K562 (cell line): ENCODE results near the gene LRRC70. TPM values are rescaled to one million over a fixed set of nuclear protein-coding genes. Genes with fewer than 3 reads are reported as not detected.

Experiments
- CREBBP ChIP-seq: IDR thresholded peaks from one replicate; pipeline ENCODE4 v1.6.1; 2012; ENCODE audit warnings: low read depth, mild to moderate bottlenecking, control low read depth, inconsistent platforms, low read length
- FOS ChIP-seq: IDR thresholded peaks from 3 replicates; pipeline ENCODE4 v1.6.1; 2011; ENCODE audit not compliant: insufficient read length; ENCODE audit errors: extremely low read depth
- KAT7 ChIP-seq: sonication (generic); formaldehyde crosslinking; IDR thresholded peaks from 2 replicates; pipeline ENCODE4 v1.8.0; 2022; ENCODE audit warnings: missing genetic modification reagents, mild to moderate bottlenecking, borderline replicate concordance
- KHSRP ChIP-seq: fragments of 450-650 bp; IDR thresholded peaks from 2 replicates; pipeline ENCODE4 v1.6.1; 2017
- LCOR ChIP-seq: sonication (generic); formaldehyde crosslinking; IDR thresholded peaks from 2 replicates; pipeline ENCODE4 v1.8.0; 2022; ENCODE audit warnings: mild to moderate bottlenecking, missing genetic modification reagents
- PML ChIP-seq: IDR thresholded peaks from 2 replicates; pipeline ENCODE4 v1.6.1; 2012; ENCODE audit warnings: low read length, inconsistent platforms
- POLR2AphosphoS2 ChIP-seq: IDR thresholded peaks from 2 replicates; pipeline ENCODE4 v1.6.1; 2012; ENCODE audit warnings: low read length, improper control_type of control experiment
- POLR2AphosphoS5 ChIP-seq: IDR thresholded peaks from 2 replicates; pipeline ENCODE4 v1.6.1; 2011; ENCODE audit warnings: mild to moderate bottlenecking, low read depth, low read length, moderate library complexity; ENCODE audit not compliant: control insufficient read depth, insufficient read depth
- PRDM10 ChIP-seq: fragments of 450-650 bp; IDR thresholded peaks from 2 replicates; pipeline ENCODE4 v1.6.1; 2018; ENCODE audit not compliant: partially characterized antibody
- RBM17 ChIP-seq: fragments of 200-400 bp; formaldehyde crosslinking; IDR thresholded peaks from 2 replicates; pipeline ENCODE4 v1.6.1; 2017; ENCODE audit warnings: low read depth, mild to moderate bottlenecking, low read length, borderline replicate concordance
- RNF219 ChIP-seq: fragments of 250-450 bp; sonication (Bioruptor Pico); IDR thresholded peaks from 2 replicates; pipeline ENCODE4 v1.5.0; 2022; ENCODE audit warnings: mild to moderate bottlenecking
- SIRT6 ChIP-seq: IDR thresholded peaks from one replicate; pipeline ENCODE4 v1.6.1; 2012; ENCODE audit warnings: low read depth, mild to moderate bottlenecking, control low read depth, inconsistent platforms, low read length, moderate library complexity
- STAT5A ChIP-seq: IDR thresholded peaks from 2 replicates; pipeline ENCODE4 v1.6.1; 2012; ENCODE audit warnings: low read length, inconsistent platforms, borderline replicate concordance
- TEAD4 ChIP-seq, 2 experiments: sonication (generic) in 1 of 2; formaldehyde crosslinking in 1 of 2; IDR thresholded peaks; 2 replicates each; pipeline versions ENCODE4 v1.6.1 to v1.8.0; 2012 to 2022; ENCODE audit warnings: borderline replicate concordance in 1 of 2, inconsistent platforms in 1 of 2, low read length in 1 of 2, mild to moderate bottlenecking in 1 of 2, missing genetic modification reagents in 1 of 2
- TRIM24 ChIP-seq, 2 experiments: fragments of 450-650 bp; IDR thresholded peaks; 2 replicates each; pipeline ENCODE4 v1.6.1; 2016
- U2AF1 ChIP-seq: fragments of 200-400 bp; formaldehyde crosslinking; optimal IDR thresholded peaks from 2 replicates; pipeline ENCODE3; 2017; ENCODE audit warnings: mild to moderate bottlenecking, low read depth, low read length, moderate library complexity
- ZBTB17 ChIP-seq: fragments of 450-650 bp; formaldehyde crosslinking; IDR thresholded peaks from 2 replicates; pipeline ENCODE4 v1.4.0; 2020; ENCODE audit warnings: mild to moderate bottlenecking
- ZBTB7A ChIP-seq: IDR thresholded peaks from 2 replicates; pipeline ENCODE4 v1.6.1; 2011; ENCODE audit warnings: low read depth, mild to moderate bottlenecking, low read length, moderate library complexity, borderline replicate concordance; ENCODE audit not compliant: control insufficient read depth
- ZC3H4 ChIP-seq: sonication (generic); formaldehyde crosslinking; IDR thresholded peaks from 2 replicates; pipeline ENCODE4 v1.9.0; 2021; ENCODE audit warnings: missing genetic modification reagents, borderline replicate concordance
- ZFP36 ChIP-seq: fragments of 150-350 bp; IDR thresholded peaks from 2 replicates; pipeline ENCODE4 v1.6.1; 2018; ENCODE audit warnings: low read length, low read depth; ENCODE audit not compliant: partially characterized antibody
- ZNF444 ChIP-seq: fragments of 250-450 bp; sonication (Bioruptor Pico); IDR thresholded peaks from 2 replicates; pipeline ENCODE4 v1.4.0; 2020; ENCODE audit warnings: mild to moderate bottlenecking, moderate library complexity
- ZNF668 ChIP-seq: fragments of 250-450 bp; sonication (Bioruptor Pico); IDR thresholded peaks from 2 replicates; pipeline ENCODE4 v1.8.0; 2022; ENCODE audit warnings: mild to moderate bottlenecking, inconsistent platforms
- ZNF75A ChIP-seq: fragments of 450-650 bp; formaldehyde crosslinking; IDR thresholded peaks from 2 replicates; pipeline ENCODE4 v1.4.0; 2020; ENCODE audit warnings: mild to moderate bottlenecking
- ZSCAN29 ChIP-seq: fragments of 450-650 bp; IDR thresholded peaks from 2 replicates; pipeline ENCODE4 v1.6.1; 2017
- polyA plus RNA-seq, 8 experiments: library from polyadenylated mRNA; depleted of rRNA in 4 of 8; stranded (reverse) in 5 of 8; unstranded in 3 of 8; fragments of >200 nt; fragmentation: Nextera tagmentation in 2 of 8; fragmentation: Illumina TruSeq in 1 of 8; extraction: Ambion mirVana in 2 of 8; extraction: Trizol in 1 of 8; gene quantifications; 2 replicates each; pipeline versions ENCODE4 v1.2.1 to v1.2.3, GENCODE V29; 2011 to 2014; ENCODE audit warnings: inconsistent platforms in 1 of 8, missing spikeins in 1 of 8
- total RNA-seq, 7 experiments: library from RNA; depleted of rRNA in 6 of 7; stranded (reverse); fragments of >200 nt in 6 of 7; fragmentation: Illumina TruSeq in 2 of 7; extraction: Trizol in 2 of 7; gene quantifications; 2 replicates each; pipeline versions ENCODE4 v1.2.1 to v1.2.3, GENCODE V29; 2011 to 2021; ENCODE audit warnings: low replicate concordance in 1 of 7

Gene LRRC70
- total and polyA plus RNA-seq, 9 of the 15 experiments (the other 6 are each of a cell fraction or from before 2014, with no cell fraction given) = 0.21 to 2.1 (median 0.73) TPM

- no peak for TF ChIP-seq U2AF1
- TF ChIP-seq TEAD4 (IDR thresholded peaks at IDR 0.05; ENCODE audit: low read length) = peak; percentile 48; the same call in 1 of the 2 replicates
- TF ChIP-seq TEAD4 (CRISPR knock-in tag; IDR thresholded peaks at IDR 0.05; ENCODE audit: borderline replicate concordance) = no peak
- peak; percentile 59 for TF ChIP-seq STAT5A
- TF ChIP-seq ZNF75A (CRISPR knock-in tag) = no peak
- TF ChIP-seq ZNF444 (CRISPR knock-in tag) = no peak
- peak; percentile 79 to 87 for TF ChIP-seq TRIM24 (IDR thresholded peaks at IDR 0.05)
- no peak for TF ChIP-seq ZBTB7A
- no peak for TF ChIP-seq RNF219
- TF ChIP-seq SIRT6 = no peak
- no peak for TF ChIP-seq PRDM10
- TF ChIP-seq KHSRP = peak; percentile 73; the same call in 1 of the 2 replicates
- no peak for TF ChIP-seq RBM17
- TF ChIP-seq ZFP36 = no peak
- no peak for TF ChIP-seq ZNF668 (CRISPR knock-in tag)
- no peak for TF ChIP-seq PML
- TF ChIP-seq POLR2AphosphoS5 = no peak
- no peak for TF ChIP-seq LCOR (CRISPR knock-in tag)
- TF ChIP-seq ZC3H4 = no peak
- no peak for TF ChIP-seq FOS
- TF ChIP-seq POLR2AphosphoS2 = no peak
- TF ChIP-seq CREBBP = no peak
- TF ChIP-seq KAT7 = no peak
- TF ChIP-seq ZBTB17 (CRISPR knock-in tag) = no peak
- TF ChIP-seq ZSCAN29 = no peak
Measured at GRCh38 chr5:62538017-62538942, 40.3 kb upstream of the LRRC70 start (continued).
